ENCODE measurements around the gene TNFSF8.

Gene TNFSF8

DNA sequence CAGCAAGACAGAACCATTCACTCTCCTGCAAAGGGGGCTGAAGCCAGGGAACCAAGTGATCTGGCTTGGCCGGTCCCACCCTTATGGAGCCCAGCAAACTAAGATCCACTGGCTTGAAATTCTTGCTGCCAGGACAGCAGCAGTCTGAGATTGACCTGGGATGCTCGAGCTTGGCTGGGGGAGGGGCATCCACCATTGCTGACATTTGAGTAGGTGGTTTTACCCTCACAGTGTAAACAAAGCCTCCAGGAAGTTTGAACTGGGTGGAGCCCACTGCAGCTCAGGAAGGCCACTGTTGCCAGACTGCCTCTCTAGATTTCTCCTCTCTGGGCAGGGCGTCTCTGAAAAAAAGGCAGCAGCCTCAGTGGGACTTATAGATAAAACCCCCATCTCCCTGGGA, 60.5 kb downstream of the TNFSF8 start:
- TF ChIP-seq CTCF (IDR thresholded peaks at IDR 0.05; ENCODE audit: low read depth, low read length, missing control alignments): no peak
- no peak overlapping the region for H3K4me3 ChIP-seq (replicated peaks; ENCODE audit: low read depth, low read length)
- no peak for DNase-seq (ENCODE audit: extremely low read depth, low read depth)

DNA sequence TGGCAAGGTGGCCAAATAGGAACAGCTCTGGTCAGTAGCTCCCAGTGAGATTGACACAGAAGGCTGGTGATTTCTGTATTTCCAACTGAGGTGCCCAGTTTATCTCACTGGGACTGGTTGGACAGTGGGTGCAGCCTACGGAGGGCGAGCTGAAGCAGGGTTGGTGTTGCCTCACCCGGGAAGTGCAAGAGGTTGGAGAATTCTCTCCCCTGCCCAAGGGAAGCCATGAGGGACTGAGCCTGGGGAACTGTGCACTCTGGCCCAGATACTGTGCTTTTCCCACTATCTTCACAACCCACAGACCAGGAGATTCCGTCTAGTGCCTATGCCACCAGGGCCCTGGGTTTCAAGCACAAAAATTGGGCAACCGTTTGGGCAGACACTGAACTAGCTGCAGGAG, 61.0 kb downstream of the TNFSF8 start:
- H3K4me3 ChIP-seq (replicated peaks; ENCODE audit: low read depth, low read length): no peak overlapping the region
- no peak for TF ChIP-seq CTCF (IDR thresholded peaks at IDR 0.05; ENCODE audit: low read depth, low read length, missing control alignments)
- DNase-seq (ENCODE audit: extremely low read depth, low read depth): no peak

DNA sequence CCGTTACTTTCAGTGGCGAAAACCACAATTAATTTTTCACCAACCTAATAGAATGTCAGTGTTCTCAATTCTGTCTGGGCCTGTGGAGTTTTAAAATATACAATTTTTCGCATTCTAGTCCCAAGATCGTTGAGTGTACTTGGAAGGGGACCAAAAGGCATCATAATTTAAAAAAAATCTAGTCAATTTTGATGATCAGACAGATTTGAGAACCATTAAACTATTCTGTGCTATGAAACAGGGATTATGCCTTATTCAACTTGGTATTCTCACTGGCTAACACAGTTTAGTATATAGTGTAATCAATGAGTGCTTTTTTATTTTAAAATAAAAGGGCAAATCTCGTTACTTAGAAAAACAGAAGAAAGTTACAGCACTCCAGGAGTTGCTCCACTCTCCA, 63.1 kb downstream of the TNFSF8 start:
- DNase-seq (ENCODE audit: extremely low read depth, low read depth): no peak
- no peak overlapping the region for H3K4me3 ChIP-seq (replicated peaks; ENCODE audit: low read depth, low read length)

DNA sequence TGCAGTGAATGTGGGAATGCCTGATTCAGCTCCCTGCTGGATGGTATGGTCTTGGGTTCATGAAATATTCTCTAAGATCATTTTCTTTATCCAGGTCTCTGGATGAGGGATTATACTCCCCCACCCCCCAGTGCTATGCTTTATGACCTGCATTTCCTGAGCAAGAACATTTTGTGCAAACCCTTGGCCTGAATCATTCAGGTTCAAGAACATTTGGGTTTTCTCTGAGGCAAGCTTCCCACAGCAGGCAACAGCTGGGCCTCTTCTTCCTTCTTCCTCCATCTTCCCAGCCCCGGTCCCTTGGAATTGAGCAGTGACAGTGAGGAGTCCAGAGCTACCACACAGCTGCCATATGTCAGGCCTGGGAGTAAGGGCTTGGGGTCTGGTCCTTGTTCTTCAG, 65.9 kb downstream of the TNFSF8 start:
- no peak overlapping the region for H3K4me3 ChIP-seq (replicated peaks; ENCODE audit: low read depth, low read length)
- no peak for TF ChIP-seq CTCF (IDR thresholded peaks at IDR 0.05; ENCODE audit: low read depth, low read length, missing control alignments)
- DNase-seq (ENCODE audit: extremely low read depth, low read depth): no peak

More for the DNA sequence above, 63.1 kb downstream of the TNFSF8 start:
- TF ChIP-seq CTCF (IDR thresholded peaks at IDR 0.05; ENCODE audit: low read depth, low read length, missing control alignments): no peak

DNA sequence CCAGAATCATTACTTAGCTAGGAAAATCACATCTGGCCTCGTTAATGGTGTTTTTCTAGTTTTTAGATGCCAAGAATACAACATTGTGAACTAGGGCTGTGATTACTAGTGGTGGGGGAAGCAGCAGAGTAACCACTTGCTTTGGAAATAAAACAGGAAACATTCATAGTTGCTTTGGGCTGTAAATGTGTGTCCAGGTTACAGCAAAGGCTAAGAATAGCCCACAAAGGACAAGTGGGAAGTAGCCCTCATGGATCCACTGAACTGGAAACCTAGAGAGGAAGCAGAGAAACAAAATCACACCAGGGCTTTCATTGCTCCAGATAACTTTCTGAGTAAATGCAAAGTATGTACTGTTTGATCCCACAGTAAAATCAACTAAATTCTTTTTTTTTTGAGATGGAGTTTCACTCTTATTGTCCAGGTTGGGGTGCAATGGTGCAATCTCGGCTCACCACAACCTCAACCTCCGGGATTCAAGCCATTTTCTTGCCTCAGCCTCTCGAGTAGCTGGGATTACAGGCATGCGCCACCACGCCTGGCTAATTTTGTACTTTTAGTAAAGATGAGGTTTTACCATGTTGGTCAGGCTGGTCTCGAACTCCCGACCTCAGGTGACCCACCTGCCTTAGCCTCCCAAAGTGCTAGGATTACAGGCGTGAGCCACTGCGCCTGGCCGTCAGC, 68.3 kb downstream of the TNFSF8 start:
- DNase-seq (ENCODE audit: extremely low read depth, low read depth): no peak
- no peak overlapping the region for H3K4me3 ChIP-seq (replicated peaks; ENCODE audit: low read depth, low read length)
- TF ChIP-seq CTCF (IDR thresholded peaks at IDR 0.05; ENCODE audit: low read depth, low read length, missing control alignments): no peak

DNA sequence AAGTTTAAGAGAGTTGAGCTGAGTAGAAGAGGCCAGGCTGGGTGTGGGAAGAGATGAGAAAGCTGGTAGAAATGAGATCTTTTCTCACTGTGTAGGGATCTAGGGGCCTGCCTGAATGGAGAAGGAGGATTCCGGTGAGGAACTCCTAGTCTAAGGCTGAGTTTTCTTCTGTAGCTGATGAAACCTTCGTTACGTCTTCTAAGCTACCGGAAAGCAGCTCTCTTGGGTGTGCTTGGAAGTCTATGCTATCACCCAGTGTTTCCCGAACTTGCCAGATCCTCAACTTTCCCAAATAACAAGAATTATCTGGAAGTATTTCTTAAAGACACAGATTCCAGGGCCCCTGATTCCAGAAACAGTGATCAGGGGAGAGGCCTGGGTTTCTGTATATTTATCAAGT, 69.1 kb downstream of the TNFSF8 start:
- no peak for TF ChIP-seq CTCF (IDR thresholded peaks at IDR 0.05; ENCODE audit: low read depth, low read length, missing control alignments)
- no peak overlapping the region for H3K4me3 ChIP-seq (replicated peaks; ENCODE audit: low read depth, low read length)
- no peak for DNase-seq (ENCODE audit: extremely low read depth, low read depth)

GRCh38 chr9:114860187-114860586, 70.2 kb downstream of the TNFSF8 start:
- no peak overlapping the region for H3K4me3 ChIP-seq (replicated peaks; ENCODE audit: low read depth, low read length)
- DNase-seq (ENCODE audit: extremely low read depth, low read depth): no peak

More at GRCh38 chr9:114860187-114860586, 70.2 kb downstream of the TNFSF8 start:
- TF ChIP-seq CTCF (IDR thresholded peaks at IDR 0.05; ENCODE audit: low read depth, low read length, missing control alignments): no peak
